GM18507 (cell line): ENCODE data around the gene MYH15.
A peak's percentile ranks its signal among the peaks of the same experiment; 100 is the strongest.

Source experiments
- DNase-seq: peaks from one replicate; pipeline ENCODE4 v3.0.0; 2011; ENCODE audit warnings: low read depth; ENCODE audit not compliant: insufficient read length; ENCODE audit errors: extremely low spot score
- FAIRE-seq: peaks from 2 replicates; lab custom pipeline; 2011; peaks lifted over from hg19 to GRCh38; lab: Jason Lieb, UNC

The MYH15 gene

GRCh38 chr3:108511490-108511889 lies 1.1 kb upstream of the MYH15 start:
- DNase-seq (no peak), FAIRE-seq (no peak)

- FAIRE-seq (no peak), DNase-seq (no peak)
These were observed 659 bp upstream of the MYH15 start for GRCh38 chr3:108511055-108511454.

- no peak for FAIRE-seq
- DNase-seq, result no peak
These were observed 525 bp downstream of the MYH15 start for GRCh38 chr3:108509871-108510270.

GRCh38 chr3:108509263-108509662 lies 1.1 kb downstream of the MYH15 start:
- FAIRE-seq (no peak), DNase-seq (no peak)

GRCh38 chr3:108507902-108508301 lies 2.5 kb downstream of the MYH15 start:
- DNase-seq (no peak), FAIRE-seq (no peak)

- DNase-seq (no peak), FAIRE-seq (no peak)
These were observed 4.6 kb downstream of the MYH15 start for GRCh38 chr3:108505811-108506210.

- FAIRE-seq (no peak), DNase-seq (no peak)
These were observed 6.7 kb downstream of the MYH15 start for GRCh38 chr3:108503722-108504121.

- DNase-seq (no peak), FAIRE-seq (no peak)
These were observed 8.9 kb downstream of the MYH15 start for GRCh38 chr3:108501535-108501934.

GRCh38 chr3:108500728-108501127 lies 9.7 kb downstream of the MYH15 start:
- no peak for DNase-seq
- FAIRE-seq, result no peak

GRCh38 chr3:108497271-108497670 lies 13.1 kb downstream of the MYH15 start:
- no peak for DNase-seq
- FAIRE-seq, result no peak

GRCh38 chr3:108495717-108496116 lies 14.7 kb downstream of the MYH15 start:
- FAIRE-seq (no peak), DNase-seq (no peak)

- no peak for DNase-seq
- no peak for FAIRE-seq
These were observed 15.4 kb downstream of the MYH15 start for GRCh38 chr3:108494906-108495531.

- no peak for DNase-seq
- no peak for FAIRE-seq
These were observed 16.5 kb downstream of the MYH15 start for GRCh38 chr3:108493862-108494261.

- no peak for FAIRE-seq
- DNase-seq, result no peak
These were observed 18.9 kb downstream of the MYH15 start for GRCh38 chr3:108491456-108491855.

GRCh38 chr3:108489776-108490175 lies 20.6 kb downstream of the MYH15 start:
- peak; percentile 20 for DNase-seq
- FAIRE-seq, result peak; percentile 93

- DNase-seq (no peak), FAIRE-seq (no peak)
These were observed 21.8 kb downstream of the MYH15 start for GRCh38 chr3:108488631-108489030.

GRCh38 chr3:108487439-108487838 lies 23.0 kb downstream of the MYH15 start:
- no peak for FAIRE-seq
- DNase-seq, result no peak

- FAIRE-seq, result no peak
- DNase-seq, result no peak
These were observed 23.5 kb downstream of the MYH15 start for GRCh38 chr3:108486941-108487340.

GRCh38 chr3:108486338-108486737 lies 24.1 kb downstream of the MYH15 start:
- no peak for DNase-seq
- FAIRE-seq, result no peak

- FAIRE-seq, result no peak
- DNase-seq, result no peak
These were observed 25.2 kb downstream of the MYH15 start for GRCh38 chr3:108485146-108485545.

GRCh38 chr3:108479224-108479623 lies 31.2 kb downstream of the MYH15 start:
- FAIRE-seq, result no peak
- no peak for DNase-seq
